ENCODE results near the gene INPP5D.

INPP5D gene

GRCh38 chr2:233256048-233256447 is 195.9 kb downstream of the INPP5D start:
- no peak for TF ChIP-seq CTCF (IDR thresholded peaks at IDR 0.05; ENCODE audit: borderline replicate concordance, control extremely low read depth, extremely low read depth, insufficient read depth, missing control alignments)
- peak; percentile 37 for DNase-seq (ENCODE audit: low spot score)
- in situ Hi-C loops (cut with MboI; ENCODE audit: low sequenced_read_pairs, unreplicated experiment) = loop anchor here (10.0 to 25.0 kb wide), 2 partner anchors 401 to 644 kb away; no protein-coding TSS in a partner anchor

Data from GM13976 (cell line).